ENCODE measurements around the gene UBAC1. TPM values are rescaled to one million over a fixed set of nuclear protein-coding genes. Genes with fewer than 3 reads are reported as not detected.

Gene UBAC1
- total RNA-seq, 1 donor from 2014 or later, result 36.1 TPM

- TF ChIP-seq CTCF (IDR thresholded peaks at IDR 0.05; ENCODE audit: insufficient read depth, low read length, severe bottlenecking), result no peak
- no peaks in the 10 kb centered on the region for H3K27me3 ChIP-seq (ENCODE audit: control insufficient read depth, insufficient read depth, low read length)
- H3K36me3 ChIP-seq (ENCODE audit: control insufficient read depth, insufficient read depth, low read length), result no peaks in the 10 kb centered on the region
- H3K4me3 ChIP-seq (ENCODE audit: low read depth, low read length), result no peak overlapping the region
- DNase-seq (ENCODE audit: low read depth) (no peak), FAIRE-seq (no peak)
Measured at GRCh38 chr9:135901031-135901758, 60.0 kb downstream of the UBAC1 start.

GRCh38 chr9:135898634-135899407, 62.4 kb downstream of the UBAC1 start:
- no peak for TF ChIP-seq CTCF (IDR thresholded peaks at IDR 0.05; ENCODE audit: insufficient read depth, low read length, severe bottlenecking)
- H3K27me3 ChIP-seq (ENCODE audit: control insufficient read depth, insufficient read depth, low read length), result no peaks in the 10 kb centered on the region
- H3K36me3 ChIP-seq (ENCODE audit: control insufficient read depth, insufficient read depth, low read length), result no peaks in the 10 kb centered on the region
- DNase-seq (ENCODE audit: low read depth), result no peak
- no peak overlapping the region for H3K4me3 ChIP-seq (ENCODE audit: low read depth, low read length)
- no peak for FAIRE-seq

GRCh38 chr9:135896626-135897025, 64.5 kb downstream of the UBAC1 start:
- Histone ChIP-seq H3K27me3 (ENCODE audit: control insufficient read depth, insufficient read depth, low read length) (no peaks in the 10 kb centered on the region), H3K4me3 (ENCODE audit: low read depth, low read length) (no peak overlapping the region), H3K36me3 (ENCODE audit: control insufficient read depth, insufficient read depth, low read length) (no peaks in the 10 kb centered on the region)
- FAIRE-seq (no peak), DNase-seq (ENCODE audit: low read depth) (no peak)
- TF ChIP-seq CTCF (IDR thresholded peaks at IDR 0.05; ENCODE audit: insufficient read depth, low read length, severe bottlenecking), result no peak

GRCh38 chr9:135896205-135896604, 65.0 kb downstream of the UBAC1 start:
- Histone ChIP-seq H3K4me3 (ENCODE audit: low read depth, low read length) (no peak overlapping the region), H3K27me3 (ENCODE audit: control insufficient read depth, insufficient read depth, low read length) (no peaks in the 10 kb centered on the region), H3K36me3 (ENCODE audit: control insufficient read depth, insufficient read depth, low read length) (no peaks in the 10 kb centered on the region)
- FAIRE-seq (no peak), DNase-seq (ENCODE audit: low read depth) (no peak)
- TF ChIP-seq CTCF (IDR thresholded peaks at IDR 0.05; ENCODE audit: insufficient read depth, low read length, severe bottlenecking), result no peak

- H3K27me3 ChIP-seq (ENCODE audit: control insufficient read depth, insufficient read depth, low read length), result no peaks in the 10 kb centered on the region
- no peak overlapping the region for H3K4me3 ChIP-seq (ENCODE audit: low read depth, low read length)
- DNase-seq (ENCODE audit: low read depth) (no peak), FAIRE-seq (no peak)
- no peaks in the 10 kb centered on the region for H3K36me3 ChIP-seq (ENCODE audit: control insufficient read depth, insufficient read depth, low read length)
- TF ChIP-seq CTCF (IDR thresholded peaks at IDR 0.05; ENCODE audit: insufficient read depth, low read length, severe bottlenecking), result no peak
Measured at GRCh38 chr9:135895202-135895848, 65.8 kb downstream of the UBAC1 start.
